ENCODE data around the gene DLGAP3.

GRCh38 chr1:34851431-34852105 lies 77.9 kb downstream of the DLGAP3 start:
- no peak for TF ChIP-seq RAD21 (conservative IDR thresholded peaks at IDR 0.05 in 1 of 2, IDR thresholded peaks at IDR 0.05 in 1 of 2)
- no peak for TF ChIP-seq POLR2A (IDR thresholded peaks at IDR 0.05; ENCODE audit: low read length)
- TF ChIP-seq, protein P1, sequence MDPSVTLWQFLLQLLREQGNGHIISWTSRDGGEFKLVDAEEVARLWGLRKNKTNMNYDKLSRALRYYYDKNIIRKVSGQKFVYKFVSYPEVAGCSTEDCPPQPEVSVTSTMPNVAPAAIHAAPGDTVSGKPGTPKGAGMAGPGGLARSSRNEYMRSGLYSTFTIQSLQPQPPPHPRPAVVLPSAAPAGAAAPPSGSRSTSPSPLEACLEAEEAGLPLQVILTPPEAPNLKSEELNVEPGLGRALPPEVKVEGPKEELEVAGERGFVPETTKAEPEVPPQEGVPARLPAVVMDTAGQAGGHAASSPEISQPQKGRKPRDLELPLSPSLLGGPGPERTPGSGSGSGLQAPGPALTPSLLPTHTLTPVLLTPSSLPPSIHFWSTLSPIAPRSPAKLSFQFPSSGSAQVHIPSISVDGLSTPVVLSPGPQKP (IDR thresholded peaks at IDR 0.05; ENCODE audit: low read depth, low read length) = no peak
- no peak for TF ChIP-seq JUN (IDR thresholded peaks at IDR 0.05)
- TF ChIP-seq, protein P2, sequence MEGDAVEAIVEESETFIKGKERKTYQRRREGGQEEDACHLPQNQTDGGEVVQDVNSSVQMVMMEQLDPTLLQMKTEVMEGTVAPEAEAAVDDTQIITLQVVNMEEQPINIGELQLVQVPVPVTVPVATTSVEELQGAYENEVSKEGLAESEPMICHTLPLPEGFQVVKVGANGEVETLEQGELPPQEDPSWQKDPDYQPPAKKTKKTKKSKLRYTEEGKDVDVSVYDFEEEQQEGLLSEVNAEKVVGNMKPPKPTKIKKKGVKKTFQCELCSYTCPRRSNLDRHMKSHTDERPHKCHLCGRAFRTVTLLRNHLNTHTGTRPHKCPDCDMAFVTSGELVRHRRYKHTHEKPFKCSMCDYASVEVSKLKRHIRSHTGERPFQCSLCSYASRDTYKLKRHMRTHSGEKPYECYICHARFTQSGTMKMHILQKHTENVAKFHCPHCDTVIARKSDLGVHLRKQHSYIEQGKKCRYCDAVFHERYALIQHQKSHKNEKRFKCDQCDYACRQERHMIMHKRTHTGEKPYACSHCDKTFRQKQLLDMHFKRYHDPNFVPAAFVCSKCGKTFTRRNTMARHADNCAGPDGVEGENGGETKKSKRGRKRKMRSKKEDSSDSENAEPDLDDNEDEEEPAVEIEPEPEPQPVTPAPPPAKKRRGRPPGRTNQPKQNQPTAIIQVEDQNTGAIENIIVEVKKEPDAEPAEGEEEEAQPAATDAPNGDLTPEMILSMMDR (IDR thresholded peaks at IDR 0.05) = no peak
- no peak for TF ChIP-seq MAFK (IDR thresholded peaks at IDR 0.05; ENCODE audit: partially characterized antibody)
- TF ChIP-seq EP300 (IDR thresholded peaks at IDR 0.05) = no peak
- TF ChIP-seq HOXB13 (CRISPR knock-in tag; IDR thresholded peaks at IDR 0.05; ENCODE audit: low read depth) = no peak
- TF ChIP-seq, protein P3, sequence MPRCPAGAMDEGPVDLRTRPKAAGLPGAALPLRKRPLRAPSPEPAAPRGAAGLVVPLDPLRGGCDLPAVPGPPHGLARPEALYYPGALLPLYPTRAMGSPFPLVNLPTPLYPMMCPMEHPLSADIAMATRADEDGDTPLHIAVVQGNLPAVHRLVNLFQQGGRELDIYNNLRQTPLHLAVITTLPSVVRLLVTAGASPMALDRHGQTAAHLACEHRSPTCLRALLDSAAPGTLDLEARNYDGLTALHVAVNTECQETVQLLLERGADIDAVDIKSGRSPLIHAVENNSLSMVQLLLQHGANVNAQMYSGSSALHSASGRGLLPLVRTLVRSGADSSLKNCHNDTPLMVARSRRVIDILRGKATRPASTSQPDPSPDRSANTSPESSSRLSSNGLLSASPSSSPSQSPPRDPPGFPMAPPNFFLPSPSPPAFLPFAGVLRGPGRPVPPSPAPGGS (IDR thresholded peaks at IDR 0.05) = no peak
- TF ChIP-seq HOXA7 (CRISPR knock-in tag; IDR thresholded peaks at IDR 0.05) = no peak
- TF ChIP-seq, protein P4, sequence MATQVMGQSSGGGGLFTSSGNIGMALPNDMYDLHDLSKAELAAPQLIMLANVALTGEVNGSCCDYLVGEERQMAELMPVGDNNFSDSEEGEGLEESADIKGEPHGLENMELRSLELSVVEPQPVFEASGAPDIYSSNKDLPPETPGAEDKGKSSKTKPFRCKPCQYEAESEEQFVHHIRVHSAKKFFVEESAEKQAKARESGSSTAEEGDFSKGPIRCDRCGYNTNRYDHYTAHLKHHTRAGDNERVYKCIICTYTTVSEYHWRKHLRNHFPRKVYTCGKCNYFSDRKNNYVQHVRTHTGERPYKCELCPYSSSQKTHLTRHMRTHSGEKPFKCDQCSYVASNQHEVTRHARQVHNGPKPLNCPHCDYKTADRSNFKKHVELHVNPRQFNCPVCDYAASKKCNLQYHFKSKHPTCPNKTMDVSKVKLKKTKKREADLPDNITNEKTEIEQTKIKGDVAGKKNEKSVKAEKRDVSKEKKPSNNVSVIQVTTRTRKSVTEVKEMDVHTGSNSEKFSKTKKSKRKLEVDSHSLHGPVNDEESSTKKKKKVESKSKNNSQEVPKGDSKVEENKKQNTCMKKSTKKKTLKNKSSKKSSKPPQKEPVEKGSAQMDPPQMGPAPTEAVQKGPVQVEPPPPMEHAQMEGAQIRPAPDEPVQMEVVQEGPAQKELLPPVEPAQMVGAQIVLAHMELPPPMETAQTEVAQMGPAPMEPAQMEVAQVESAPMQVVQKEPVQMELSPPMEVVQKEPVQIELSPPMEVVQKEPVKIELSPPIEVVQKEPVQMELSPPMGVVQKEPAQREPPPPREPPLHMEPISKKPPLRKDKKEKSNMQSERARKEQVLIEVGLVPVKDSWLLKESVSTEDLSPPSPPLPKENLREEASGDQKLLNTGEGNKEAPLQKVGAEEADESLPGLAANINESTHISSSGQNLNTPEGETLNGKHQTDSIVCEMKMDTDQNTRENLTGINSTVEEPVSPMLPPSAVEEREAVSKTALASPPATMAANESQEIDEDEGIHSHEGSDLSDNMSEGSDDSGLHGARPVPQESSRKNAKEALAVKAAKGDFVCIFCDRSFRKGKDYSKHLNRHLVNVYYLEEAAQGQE (IDR thresholded peaks at IDR 0.05) = no peak

All from A549 (cell line).